Astrocyte of the spinal cord (primary cell): Measurements from ENCODE around the gene TACR2.

Source experiments
- DNase-seq: peaks from one replicate; pipeline ENCODE4 v3.0.0; 2011; ENCODE audit warnings: low read depth, low spot score
- H3K4me3 ChIP-seq: 2 replicates; pipeline ENCODE4 v1.5.1; 2011; ENCODE audit warnings: low read depth, mild to moderate bottlenecking, low read length, moderate library complexity
- CTCF ChIP-seq: IDR thresholded peaks from 2 replicates; pipeline ENCODE4 v1.5.1; 2012; ENCODE audit warnings: low read depth, mild to moderate bottlenecking, low read length, inconsistent platforms
- in situ Hi-C: cut with HindIII; loops from 2 replicates; pipeline ENCODE4 v1.10.0; 2017; ENCODE audit warnings: low sequenced_read_pairs

The TACR2 gene

GRCh38 chr10:69353977-69354635 is 62.6 kb downstream of the TACR2 start:
- in situ Hi-C loops, result no loop called here
- no peak for DNase-seq
- no peak for TF ChIP-seq CTCF

More at GRCh38 chr10:69353977-69354635, 62.6 kb downstream of the TACR2 start:
- no peak overlapping the region for H3K4me3 ChIP-seq
